GM20000 (cell line): ENCODE data around the gene OTUD3.
"Not testable (repeated sequence)": the region's sequence is repeated elsewhere in the genome, so short reads cannot be mapped to it uniquely, and the experiment has no call there.

Source experiments
- DNase-seq: peaks from one replicate; pipeline ENCODE4 v3.0.0; 2012; ENCODE audit warnings: low spot score
- TF ChIP-seq, protein P1 (sequence below): IDR thresholded peaks from 2 replicates; pipeline ENCODE4 v1.5.1; 2012; ENCODE audit warnings: mild to moderate bottlenecking, control low read depth; ENCODE audit errors: extremely low read depth, missing control alignments

Gene OTUD3

GRCh38 chr1:19861034-19861433 is 21.2 kb upstream of the OTUD3 start:
- DNase-seq = no peak

GRCh38 chr1:19861842-19862530 is 20.2 kb upstream of the OTUD3 start:
- DNase-seq = no peak
- TF ChIP-seq, protein P1, sequence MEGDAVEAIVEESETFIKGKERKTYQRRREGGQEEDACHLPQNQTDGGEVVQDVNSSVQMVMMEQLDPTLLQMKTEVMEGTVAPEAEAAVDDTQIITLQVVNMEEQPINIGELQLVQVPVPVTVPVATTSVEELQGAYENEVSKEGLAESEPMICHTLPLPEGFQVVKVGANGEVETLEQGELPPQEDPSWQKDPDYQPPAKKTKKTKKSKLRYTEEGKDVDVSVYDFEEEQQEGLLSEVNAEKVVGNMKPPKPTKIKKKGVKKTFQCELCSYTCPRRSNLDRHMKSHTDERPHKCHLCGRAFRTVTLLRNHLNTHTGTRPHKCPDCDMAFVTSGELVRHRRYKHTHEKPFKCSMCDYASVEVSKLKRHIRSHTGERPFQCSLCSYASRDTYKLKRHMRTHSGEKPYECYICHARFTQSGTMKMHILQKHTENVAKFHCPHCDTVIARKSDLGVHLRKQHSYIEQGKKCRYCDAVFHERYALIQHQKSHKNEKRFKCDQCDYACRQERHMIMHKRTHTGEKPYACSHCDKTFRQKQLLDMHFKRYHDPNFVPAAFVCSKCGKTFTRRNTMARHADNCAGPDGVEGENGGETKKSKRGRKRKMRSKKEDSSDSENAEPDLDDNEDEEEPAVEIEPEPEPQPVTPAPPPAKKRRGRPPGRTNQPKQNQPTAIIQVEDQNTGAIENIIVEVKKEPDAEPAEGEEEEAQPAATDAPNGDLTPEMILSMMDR = no peak

More at GRCh38 chr1:19861034-19861433, 21.2 kb upstream of the OTUD3 start:
- TF ChIP-seq, protein P1 = no peak

- TF ChIP-seq, protein P1 = no peak
- DNase-seq = no peak
Observed at GRCh38 chr1:19862944-19863343, 19.3 kb upstream of the OTUD3 start.

DNA sequence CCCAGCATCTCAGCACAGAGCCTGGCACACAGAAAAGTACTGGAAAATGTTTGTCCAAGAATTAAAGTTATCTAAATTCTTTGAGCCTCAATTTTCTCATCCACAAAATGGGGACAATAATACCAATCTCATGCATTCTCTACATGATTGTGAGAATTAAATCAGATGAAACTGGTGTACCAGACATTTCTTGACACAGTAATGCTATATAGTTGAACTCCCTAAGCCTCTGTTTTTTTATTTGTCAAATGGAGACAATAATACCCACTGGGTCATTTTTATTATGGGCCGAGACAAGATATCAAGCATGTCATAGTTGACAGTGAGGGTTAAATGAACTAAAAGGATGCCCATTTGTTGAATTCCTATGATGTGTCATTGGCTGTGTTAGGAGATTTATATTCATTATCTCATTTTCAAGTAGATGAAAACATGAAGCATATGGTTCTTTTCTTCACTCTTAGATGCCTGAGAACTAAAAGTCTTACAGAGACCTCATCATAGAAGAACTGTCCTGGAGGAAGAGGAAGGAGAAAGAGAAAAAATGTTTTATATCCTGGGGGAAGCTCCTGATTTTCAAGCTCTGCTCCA is 17.5 kb upstream of the OTUD3 start:
- TF ChIP-seq, protein P1 = no peak
- no peak for DNase-seq

- TF ChIP-seq, protein P1 = no peak
- no peak for DNase-seq
Observed at GRCh38 chr1:19866029-19866428, 16.2 kb upstream of the OTUD3 start.

- no peak for DNase-seq
- TF ChIP-seq, protein P1 = no peak
Observed at GRCh38 chr1:19866758-19867157, 15.4 kb upstream of the OTUD3 start.

GRCh38 chr1:19868575-19868974 is 13.6 kb upstream of the OTUD3 start:
- not testable (repeated sequence) for DNase-seq

DNA sequence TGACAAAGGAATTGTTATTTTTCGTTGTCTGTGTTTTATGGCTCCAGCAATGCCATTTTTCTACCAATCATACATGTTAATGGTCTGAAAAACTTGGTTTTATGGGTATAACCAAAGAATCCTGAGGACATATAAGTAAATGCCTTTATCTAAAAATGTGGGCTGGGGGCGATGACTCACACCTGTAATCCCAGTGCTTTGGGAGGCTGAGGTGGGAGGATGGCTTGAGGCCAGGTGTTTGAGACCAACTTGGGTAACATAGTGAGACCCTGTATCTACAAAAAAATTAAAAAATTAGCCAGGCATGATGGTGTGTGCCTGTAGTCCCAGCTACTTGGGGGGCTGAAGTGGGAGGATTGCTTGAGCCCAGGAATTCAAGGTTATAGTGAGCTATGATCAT is 12.7 kb upstream of the OTUD3 start:
- DNase-seq = not testable (repeated sequence)
